HEK293 (cell line): ENCODE measurements around the gene ASNSD1.
"Not testable (repeated sequence)": the region's sequence is repeated elsewhere in the genome, so short reads cannot be mapped to it uniquely, and the experiment has no call there.

Experiments
- CTCF ChIA-PET: fragments of 350-600 bp; formaldehyde crosslinking; extraction: SDS; loops from one replicate; lab custom pipeline; 2021; ENCODE audit warnings: antibody characterized with exemption; lab: Yijun Ruan, JAX
- POLR2A ChIA-PET: fragments of 300-600 bp; formaldehyde crosslinking; extraction: SDS; loops from one replicate; lab custom pipeline; 2020; ENCODE audit warnings: antibody characterized with exemption, inconsistent platforms; lab: Yijun Ruan, JAX
- H3K27ac ChIP-seq: fragments of 200-500 bp; sonication (Bioruptor generic); 2 replicates; pipeline ENCODE4 v1.5.1; 2014; ENCODE audit warnings: low read depth, low read length, control low read depth, inconsistent platforms; ENCODE audit errors: extremely low read depth
- H3K36me3 ChIP-seq, 2 experiments: fragments of 200-500 bp in 1 of 2; sonication (Bioruptor generic) in 1 of 2; 1 replicate in 1 of 2; 2 replicates in 1 of 2; pipeline ENCODE4 v1.5.1; 2014 to 2017; ENCODE audit warnings: inconsistent platforms in 2 of 2, low read length in 2 of 2; ENCODE audit not compliant: control insufficient read depth in 2 of 2, insufficient read depth in 1 of 2
- H3K4me1 ChIP-seq: fragments of 200-500 bp; sonication (Bioruptor generic); 2 replicates; pipeline ENCODE4 v1.5.1; 2014; ENCODE audit warnings: mild to moderate bottlenecking, low read length, inconsistent platforms; ENCODE audit not compliant: control insufficient read depth, insufficient read depth
- H3K4me3 ChIP-seq: 2 replicates; pipeline ENCODE4 v1.5.1; 2011; ENCODE audit warnings: low read depth, mild to moderate bottlenecking, control low read depth, low read length, moderate library complexity
- H3K9me3 ChIP-seq: fragments of 200-500 bp; sonication (Bioruptor generic); 2 replicates; pipeline ENCODE4 v1.5.1; 2014; ENCODE audit warnings: low read depth, low read length, inconsistent platforms; ENCODE audit not compliant: control insufficient read depth, insufficient read depth
- PBX3 ChIP-seq: sonication (generic); formaldehyde crosslinking; IDR thresholded peaks from 2 replicates; pipeline ENCODE4 v1.8.1; 2022; ENCODE audit warnings: mild to moderate bottlenecking, moderate library complexity, missing genetic modification reagents
- PRDM10 ChIP-seq: fragments of 450-650 bp; formaldehyde crosslinking; IDR thresholded peaks from 2 replicates; pipeline ENCODE4 v1.5.1; 2016; ENCODE audit warnings: missing biosample characterization, missing genetic modification characterization
- RBAK ChIP-seq: fragments of 450-650 bp; formaldehyde crosslinking; IDR thresholded peaks from 2 replicates; pipeline ENCODE4 v1.5.1; 2016; ENCODE audit warnings: missing biosample characterization, missing genetic modification characterization
- TRIM28 ChIP-seq: IDR thresholded peaks from 2 replicates; pipeline ENCODE4 v1.6.1; 2011; ENCODE audit warnings: low read length, control low read depth, borderline replicate concordance
- ZBTB7A ChIP-seq: fragments of 450-650 bp; formaldehyde crosslinking; IDR thresholded peaks from 2 replicates; pipeline ENCODE4 v1.5.1; 2016; ENCODE audit warnings: low read depth, missing biosample characterization, missing genetic modification characterization
- ZFHX2 ChIP-seq: fragments of 450-650 bp; formaldehyde crosslinking; conservative IDR thresholded peaks from 2 replicates; pipeline ENCODE4 v1.5.1; 2016; ENCODE audit warnings: missing biosample characterization, missing genetic modification characterization
- ZFP41 ChIP-seq: fragments of 450-650 bp; formaldehyde crosslinking; IDR thresholded peaks from 2 replicates; pipeline ENCODE4 v1.5.1; 2016; ENCODE audit warnings: missing biosample characterization, missing genetic modification characterization, borderline replicate concordance
- ZNF174 ChIP-seq: fragments of 450-650 bp; formaldehyde crosslinking; IDR thresholded peaks from 2 replicates; pipeline ENCODE4 v1.5.0; 2017; ENCODE audit warnings: missing biosample characterization, mild to moderate bottlenecking, missing genetic modification characterization
- ZNF239 ChIP-seq: fragments of 450-650 bp; formaldehyde crosslinking; IDR thresholded peaks from 2 replicates; pipeline ENCODE4 v1.5.1; 2016; ENCODE audit warnings: missing biosample characterization, missing genetic modification characterization
- ZNF292 ChIP-seq: fragments of 450-650 bp; formaldehyde crosslinking; IDR thresholded peaks from 2 replicates; pipeline ENCODE4 v1.5.1; 2016; ENCODE audit warnings: low read depth, missing biosample characterization, missing genetic modification characterization, borderline replicate concordance
- ZNF302 ChIP-seq: fragments of 450-650 bp; formaldehyde crosslinking; IDR thresholded peaks from 2 replicates; pipeline ENCODE4 v1.5.1; 2016; ENCODE audit warnings: missing biosample characterization, missing genetic modification characterization, low read depth
- ZNF501 ChIP-seq: fragments of 450-650 bp; formaldehyde crosslinking; IDR thresholded peaks from 2 replicates; pipeline ENCODE4 v1.5.1; 2016; ENCODE audit warnings: missing biosample characterization, missing genetic modification characterization
- ZNF549 ChIP-seq: fragments of 450-650 bp; IDR thresholded peaks from 2 replicates; pipeline ENCODE4 v1.5.1; 2018; ENCODE audit warnings: missing biosample characterization, missing genetic modification characterization, mild to moderate bottlenecking, inconsistent platforms, moderate library complexity
- ZNF623 ChIP-seq: fragments of 450-650 bp; formaldehyde crosslinking; IDR thresholded peaks from 2 replicates; pipeline ENCODE4 v1.5.1; 2016; ENCODE audit warnings: missing biosample characterization, missing genetic modification characterization
- ZNF701 ChIP-seq: fragments of 450-650 bp; formaldehyde crosslinking; IDR thresholded peaks from 2 replicates; pipeline ENCODE4 v1.5.1; 2016; ENCODE audit warnings: missing biosample characterization, missing genetic modification characterization
- TF ChIP-seq, protein P1 (sequence below): fragments of 450-650 bp; formaldehyde crosslinking; IDR thresholded peaks from 2 replicates; pipeline ENCODE4 v1.5.1; 2017; ENCODE audit warnings: missing biosample characterization, missing genetic modification characterization
- TF ChIP-seq, protein P2 (sequence below): fragments of 450-650 bp; formaldehyde crosslinking; IDR thresholded peaks from 2 replicates; pipeline ENCODE4 v1.5.1; 2016; ENCODE audit warnings: missing biosample characterization, missing genetic modification characterization
- TF ChIP-seq, protein P3 (sequence below): fragments of 450-650 bp; formaldehyde crosslinking; IDR thresholded peaks from 2 replicates; pipeline ENCODE4 v1.5.1; 2016; ENCODE audit warnings: missing biosample characterization, missing genetic modification characterization
- TF ChIP-seq, protein P4 (sequence below): fragments of 450-650 bp; formaldehyde crosslinking; IDR thresholded peaks from 2 replicates; pipeline ENCODE4 v1.5.1; 2016; ENCODE audit warnings: missing biosample characterization, missing genetic modification characterization

The ASNSD1 gene

DNA sequence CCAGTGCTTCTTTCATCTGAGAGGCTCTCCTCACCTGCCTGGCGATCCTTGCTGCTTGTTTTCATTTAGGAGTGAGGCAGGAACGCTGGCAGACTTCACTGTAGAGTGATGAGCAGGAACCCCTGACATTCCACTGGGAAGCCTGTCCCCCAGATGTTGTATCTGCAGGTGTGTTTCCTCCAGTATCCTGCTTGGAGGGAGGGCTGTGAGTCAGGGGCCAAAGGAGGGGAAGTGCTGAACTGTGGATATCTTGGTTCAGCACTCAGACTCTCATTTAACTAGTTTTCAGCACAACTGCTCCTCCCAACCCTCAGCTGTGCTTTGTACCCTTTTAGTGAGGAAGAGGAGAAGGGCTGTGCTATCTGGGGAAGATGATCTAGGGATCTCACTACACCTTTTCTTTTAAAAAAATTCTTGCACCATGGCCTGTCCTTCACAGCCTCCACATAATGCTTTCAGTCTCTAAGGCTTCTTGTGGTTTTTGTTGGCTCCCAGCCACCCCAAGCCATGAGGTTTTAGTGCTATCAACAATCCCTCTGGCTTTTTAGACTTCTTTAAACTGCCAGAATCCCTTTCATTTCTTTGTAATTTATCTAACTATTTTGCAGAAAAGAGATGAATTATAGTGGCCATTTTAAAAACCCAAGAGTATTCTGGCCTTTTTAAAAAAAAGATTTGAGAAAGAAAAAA lies 24.4 kb downstream of the ASNSD1 start (continued):
- TF ChIP-seq ZBTB7A (tag by site-specific recombination) = no peak
- no peak for TF ChIP-seq RBAK (tag by site-specific recombination)
- TF ChIP-seq ZNF174 (tag by site-specific recombination) = no peak
- TF ChIP-seq PRDM10 = 0 out of 2 replicates have a peak, but pooled peaks have one; percentile 19
- TF ChIP-seq, protein P1, sequence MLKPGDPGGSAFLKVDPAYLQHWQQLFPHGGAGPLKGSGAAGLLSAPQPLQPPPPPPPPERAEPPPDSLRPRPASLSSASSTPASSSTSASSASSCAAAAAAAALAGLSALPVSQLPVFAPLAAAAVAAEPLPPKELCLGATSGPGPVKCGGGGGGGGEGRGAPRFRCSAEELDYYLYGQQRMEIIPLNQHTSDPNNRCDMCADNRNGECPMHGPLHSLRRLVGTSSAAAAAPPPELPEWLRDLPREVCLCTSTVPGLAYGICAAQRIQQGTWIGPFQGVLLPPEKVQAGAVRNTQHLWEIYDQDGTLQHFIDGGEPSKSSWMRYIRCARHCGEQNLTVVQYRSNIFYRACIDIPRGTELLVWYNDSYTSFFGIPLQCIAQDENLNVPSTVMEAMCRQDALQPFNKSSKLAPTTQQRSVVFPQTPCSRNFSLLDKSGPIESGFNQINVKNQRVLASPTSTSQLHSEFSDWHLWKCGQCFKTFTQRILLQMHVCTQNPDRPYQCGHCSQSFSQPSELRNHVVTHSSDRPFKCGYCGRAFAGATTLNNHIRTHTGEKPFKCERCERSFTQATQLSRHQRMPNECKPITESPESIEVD (tag by site-specific recombination) = peak; percentile 33; the same call in 1 of the 2 replicates
- TF ChIP-seq, all 188 proteins: peak for 6

- H3K9me3 ChIP-seq, H3K27ac ChIP-seq, H3K36me3 ChIP-seq, POLR2A ChIA-PET, H3K4me1 ChIP-seq, H3K4me3 ChIP-seq: not testable (repeated sequence)
- CTCF ChIA-PET = interaction anchor here (0.6 to 1.7 kb wide), 3 partner anchors 11 to 13 kb away, joined by 3 to 6 read pairs (median 6); no protein-coding TSS in a partner anchor
Measured at GRCh38 chr2:189687796-189688195, 26.5 kb downstream of the ASNSD1 start.

DNA sequence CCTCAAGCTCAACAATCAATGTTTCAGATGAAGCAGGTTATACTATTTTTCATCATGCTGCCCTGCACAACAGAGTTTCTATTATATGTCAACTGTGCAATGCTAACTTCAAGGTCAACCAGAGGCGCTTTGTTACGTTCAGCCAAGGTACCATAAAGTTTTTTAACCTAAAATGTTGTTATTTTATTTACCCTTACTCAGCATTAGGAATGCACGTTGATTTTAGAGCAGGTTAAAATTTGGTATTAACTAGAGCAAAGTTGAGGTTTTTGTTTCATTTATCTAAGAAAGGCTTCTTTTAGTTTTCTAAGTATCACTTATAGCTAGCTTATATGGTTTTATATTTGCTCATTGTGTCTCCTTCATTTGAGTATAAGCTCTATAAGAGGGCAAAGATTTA lies 35.0 kb downstream of the ASNSD1 start:
- POLR2A ChIA-PET = no interaction called here
- TF ChIP-seq ZNF549 (tag by site-specific recombination) (no peak), TRIM28 (no peak), ZNF302 (no peak), ZNF623 (tag by site-specific recombination) (no peak), ZFP41 (tag by site-specific recombination) (no peak), PBX3 (CRISPR knock-in tag) (no peak), ZFHX2 (tag by site-specific recombination) (no peak), ZNF292 (no peak), ZNF239 (no peak), ZNF501 (tag by site-specific recombination) (no peak), ZNF701 (tag by site-specific recombination) (no peak)
- TF ChIP-seq, protein P2, sequence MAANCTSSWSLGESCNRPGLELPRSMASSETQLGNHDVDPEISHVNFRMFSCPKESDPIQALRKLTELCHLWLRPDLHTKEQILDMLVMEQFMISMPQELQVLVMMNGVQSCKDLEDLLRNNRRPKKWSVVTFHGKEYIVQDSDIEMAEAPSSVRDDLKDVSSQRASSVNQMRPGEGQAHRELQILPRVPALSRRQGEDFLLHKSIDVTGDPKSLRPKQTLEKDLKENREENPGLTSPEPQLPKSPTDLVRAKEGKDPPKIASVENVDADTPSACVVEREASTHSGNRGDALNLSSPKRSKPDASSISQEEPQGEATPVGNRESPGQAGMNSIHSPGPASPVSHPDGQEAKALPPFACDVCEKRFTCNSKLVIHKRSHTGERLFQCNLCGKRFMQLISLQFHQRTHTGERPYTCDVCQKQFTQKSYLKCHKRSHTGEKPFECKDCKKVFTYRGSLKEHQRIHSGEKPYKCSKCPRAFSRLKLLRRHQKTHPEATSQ (tag by site-specific recombination) = no peak
- TF ChIP-seq, protein P3, sequence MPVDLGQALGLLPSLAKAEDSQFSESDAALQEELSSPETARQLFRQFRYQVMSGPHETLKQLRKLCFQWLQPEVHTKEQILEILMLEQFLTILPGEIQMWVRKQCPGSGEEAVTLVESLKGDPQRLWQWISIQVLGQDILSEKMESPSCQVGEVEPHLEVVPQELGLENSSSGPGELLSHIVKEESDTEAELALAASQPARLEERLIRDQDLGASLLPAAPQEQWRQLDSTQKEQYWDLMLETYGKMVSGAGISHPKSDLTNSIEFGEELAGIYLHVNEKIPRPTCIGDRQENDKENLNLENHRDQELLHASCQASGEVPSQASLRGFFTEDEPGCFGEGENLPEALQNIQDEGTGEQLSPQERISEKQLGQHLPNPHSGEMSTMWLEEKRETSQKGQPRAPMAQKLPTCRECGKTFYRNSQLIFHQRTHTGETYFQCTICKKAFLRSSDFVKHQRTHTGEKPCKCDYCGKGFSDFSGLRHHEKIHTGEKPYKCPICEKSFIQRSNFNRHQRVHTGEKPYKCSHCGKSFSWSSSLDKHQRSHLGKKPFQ (tag by site-specific recombination) = no peak
- TF ChIP-seq, protein P4, sequence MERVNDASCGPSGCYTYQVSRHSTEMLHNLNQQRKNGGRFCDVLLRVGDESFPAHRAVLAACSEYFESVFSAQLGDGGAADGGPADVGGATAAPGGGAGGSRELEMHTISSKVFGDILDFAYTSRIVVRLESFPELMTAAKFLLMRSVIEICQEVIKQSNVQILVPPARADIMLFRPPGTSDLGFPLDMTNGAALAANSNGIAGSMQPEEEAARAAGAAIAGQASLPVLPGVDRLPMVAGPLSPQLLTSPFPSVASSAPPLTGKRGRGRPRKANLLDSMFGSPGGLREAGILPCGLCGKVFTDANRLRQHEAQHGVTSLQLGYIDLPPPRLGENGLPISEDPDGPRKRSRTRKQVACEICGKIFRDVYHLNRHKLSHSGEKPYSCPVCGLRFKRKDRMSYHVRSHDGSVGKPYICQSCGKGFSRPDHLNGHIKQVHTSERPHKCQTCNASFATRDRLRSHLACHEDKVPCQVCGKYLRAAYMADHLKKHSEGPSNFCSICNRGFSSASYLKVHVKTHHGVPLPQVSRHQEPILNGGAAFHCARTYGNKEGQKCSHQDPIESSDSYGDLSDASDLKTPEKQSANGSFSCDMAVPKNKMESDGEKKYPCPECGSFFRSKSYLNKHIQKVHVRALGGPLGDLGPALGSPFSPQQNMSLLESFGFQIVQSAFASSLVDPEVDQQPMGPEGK (tag by site-specific recombination) = no peak

More for the DNA sequence above, 35.0 kb downstream of the ASNSD1 start:
- H3K27ac ChIP-seq = no peak overlapping the region
- CTCF ChIA-PET = interaction anchor here (0.6 to 3.7 kb wide), 6 partner anchors 14 to 138 kb away, joined by 3 to 38 read pairs (median 4); partner anchors contain the start of gene ASNSD1
- no peaks in the 10 kb centered on the region for H3K4me1 ChIP-seq
- no peaks in the 10 kb centered on the region; a peak in 1 of 3 replicates for H3K36me3 ChIP-seq
- no peak overlapping the region for H3K4me3 ChIP-seq
- H3K9me3 ChIP-seq = no peaks in the 10 kb centered on the region
